GM23248 (cell line): Measurements from ENCODE around the gene BTBD16.

Source experiments
- EZH2 ChIP-seq: fragments of 200-600 bp; sonication (generic); IDR thresholded peaks from 2 replicates; pipeline ENCODE4 v1.6.1; 2018; ENCODE audit warnings: antibody characterized with exemption, mild to moderate bottlenecking; ENCODE audit not compliant: insufficient read depth, poor library complexity, severe bottlenecking
- EZH2phosphoT487 ChIP-seq: fragments of 200-600 bp; sonication (generic); IDR thresholded peaks from 2 replicates; pipeline ENCODE4 v1.6.1; 2018; ENCODE audit warnings: antibody characterized with exemption, moderate library complexity, mild to moderate bottlenecking, low read depth; ENCODE audit not compliant: insufficient read depth

DNA sequence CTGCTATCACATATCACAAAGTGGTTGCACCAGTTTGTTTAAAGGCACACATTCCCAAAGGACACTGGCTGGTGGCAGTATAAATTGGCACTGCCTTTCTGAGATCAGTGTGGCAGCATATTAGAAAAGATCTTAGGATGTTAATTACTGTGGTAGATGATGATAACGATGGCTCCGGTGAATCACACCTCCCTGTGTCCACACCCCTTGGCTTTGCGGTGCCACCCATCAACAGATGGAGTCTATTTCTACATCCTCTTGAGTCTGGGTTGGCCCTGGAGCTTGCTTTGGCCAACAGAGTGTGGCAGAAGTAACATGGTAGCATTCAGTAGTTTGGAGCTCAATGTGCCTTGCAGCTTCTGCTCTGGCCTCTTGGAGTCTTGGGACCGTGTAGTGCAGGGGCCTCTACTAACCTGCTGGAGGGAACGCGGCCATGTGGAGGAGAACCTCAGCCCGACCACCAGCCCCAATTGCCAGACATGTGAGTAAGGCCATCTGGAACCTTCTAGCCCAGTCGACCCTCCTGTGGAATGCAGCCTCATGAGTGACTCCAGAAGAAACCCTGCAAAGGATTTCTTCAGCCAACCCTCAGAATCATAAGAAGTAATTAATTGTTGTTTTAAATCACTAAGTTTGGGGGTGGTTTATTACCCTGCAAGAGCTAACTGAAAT is 76.2 kb downstream of the BTBD16 start:
- TF ChIP-seq EZH2 = no peak
- TF ChIP-seq EZH2phosphoT487 = no peak
